Measurements from ENCODE around the gene SNX9. TPM values are rescaled to one million over a fixed set of nuclear protein-coding genes. Genes with fewer than 3 reads are reported as not detected.

Gene SNX9
- total RNA-seq, 1 experiment from 2014 or later, result 33.1 TPM

DNA sequence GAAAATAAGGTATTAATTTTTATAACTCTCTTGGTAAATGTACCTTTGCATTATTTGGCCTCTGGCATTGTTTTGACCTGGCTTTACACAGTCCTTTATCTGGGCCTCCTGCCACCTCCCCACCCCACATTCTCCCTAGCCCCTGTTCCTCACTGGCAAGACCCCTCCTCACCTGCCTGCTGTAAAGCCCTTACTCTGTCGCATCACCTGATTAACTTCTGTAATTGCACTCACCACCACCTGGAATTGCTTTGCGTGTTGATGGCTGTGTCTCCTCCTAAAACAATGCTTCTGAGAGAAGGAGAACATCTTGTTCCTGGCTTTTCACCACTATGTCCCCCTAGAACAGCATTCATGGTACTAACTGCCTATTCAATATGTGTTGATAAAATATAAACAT, 24.8 kb downstream of the SNX9 start:
- Mint-ChIP-seq H3K27me3 (ENCODE audit: insufficient read depth, unreplicated experiment) (no peaks in the 10 kb centered on the region), H3K9me3 (ENCODE audit: unreplicated experiment) (peaks cover 4% of the 10 kb centered on the region), H3K4me1 (ENCODE audit: insufficient read depth, unreplicated experiment) (peaks cover 36% of the 10 kb centered on the region), H3K4me3 (ENCODE audit: unreplicated experiment) (no peak overlapping the region), H3K36me3 (ENCODE audit: insufficient read depth, unreplicated experiment) (peaks cover 4% of the 10 kb centered on the region), H3K27ac (ENCODE audit: low read depth, unreplicated experiment) (peak overlapping the region; percentile 12)
- ChIA-PET CTCF (interaction anchor here (0.6 to 3.8 kb wide), 3 partner anchors 26 to 152 kb away, joined by 3 to 17 read pairs (median 9); no protein-coding TSS in a partner anchor), POLR2A (interaction anchor here (0.8 to 1.9 kb wide), 2 partner anchors 9 to 14 kb away, joined by 3 to 5 read pairs; no protein-coding TSS in a partner anchor)
- intact Hi-C loops (cut with micrococcal nuclease), result no loop called here
- no TSS peak for BruUV-seq (replicated peaks)
- no peak for DNase-seq (ENCODE audit: unreplicated experiment)
- TF ChIP-seq, protein P1, sequence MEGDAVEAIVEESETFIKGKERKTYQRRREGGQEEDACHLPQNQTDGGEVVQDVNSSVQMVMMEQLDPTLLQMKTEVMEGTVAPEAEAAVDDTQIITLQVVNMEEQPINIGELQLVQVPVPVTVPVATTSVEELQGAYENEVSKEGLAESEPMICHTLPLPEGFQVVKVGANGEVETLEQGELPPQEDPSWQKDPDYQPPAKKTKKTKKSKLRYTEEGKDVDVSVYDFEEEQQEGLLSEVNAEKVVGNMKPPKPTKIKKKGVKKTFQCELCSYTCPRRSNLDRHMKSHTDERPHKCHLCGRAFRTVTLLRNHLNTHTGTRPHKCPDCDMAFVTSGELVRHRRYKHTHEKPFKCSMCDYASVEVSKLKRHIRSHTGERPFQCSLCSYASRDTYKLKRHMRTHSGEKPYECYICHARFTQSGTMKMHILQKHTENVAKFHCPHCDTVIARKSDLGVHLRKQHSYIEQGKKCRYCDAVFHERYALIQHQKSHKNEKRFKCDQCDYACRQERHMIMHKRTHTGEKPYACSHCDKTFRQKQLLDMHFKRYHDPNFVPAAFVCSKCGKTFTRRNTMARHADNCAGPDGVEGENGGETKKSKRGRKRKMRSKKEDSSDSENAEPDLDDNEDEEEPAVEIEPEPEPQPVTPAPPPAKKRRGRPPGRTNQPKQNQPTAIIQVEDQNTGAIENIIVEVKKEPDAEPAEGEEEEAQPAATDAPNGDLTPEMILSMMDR (IDR thresholded peaks at IDR 0.05; ENCODE audit: unreplicated experiment), result no peak

DNA sequence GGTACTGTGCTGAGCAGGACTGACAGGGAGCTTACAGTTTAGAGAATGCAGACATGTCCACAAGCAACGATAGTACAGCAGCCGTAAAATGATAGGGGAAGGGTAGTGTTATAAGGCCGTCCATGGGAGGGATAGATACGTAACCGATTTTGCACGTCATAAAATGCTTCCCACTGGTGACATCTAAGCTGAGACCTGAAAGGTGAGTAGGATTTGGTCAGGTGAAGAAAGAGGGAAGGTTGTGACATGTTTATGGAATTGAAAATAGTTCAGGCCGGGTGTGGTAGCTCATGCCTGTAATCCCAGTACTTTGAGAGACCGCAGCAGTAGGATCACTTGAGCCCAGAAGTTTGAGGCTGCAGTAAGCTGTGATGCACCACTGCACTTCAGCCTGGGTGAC, 25.6 kb downstream of the SNX9 start:
- no peak for DNase-seq (ENCODE audit: unreplicated experiment)
- BruUV-seq (replicated peaks), result no TSS peak
- TF ChIP-seq, protein P1 (IDR thresholded peaks at IDR 0.05; ENCODE audit: unreplicated experiment), result no peak
- H3K9me3 Mint-ChIP-seq (ENCODE audit: unreplicated experiment), result peaks cover 9% of the 10 kb centered on the region
- peaks cover 36% of the 10 kb centered on the region for H3K4me1 Mint-ChIP-seq (ENCODE audit: insufficient read depth, unreplicated experiment)
- CTCF ChIA-PET, result interaction anchor here (0.6 to 1.7 kb wide), 3 partner anchors 13 to 466 kb away, joined by 3 to 9 read pairs (median 5); no protein-coding TSS in a partner anchor
- H3K36me3 Mint-ChIP-seq (ENCODE audit: insufficient read depth, unreplicated experiment), result peaks cover 4% of the 10 kb centered on the region
- no peaks in the 10 kb centered on the region for H3K27me3 Mint-ChIP-seq (ENCODE audit: insufficient read depth, unreplicated experiment)
- H3K27ac Mint-ChIP-seq (ENCODE audit: low read depth, unreplicated experiment), result peak overlapping the region; percentile 12
- intact Hi-C loops (cut with micrococcal nuclease), result no loop called here
- H3K4me3 Mint-ChIP-seq (ENCODE audit: unreplicated experiment), result no peak overlapping the region
- POLR2A ChIA-PET, result interaction anchor here (0.8 to 1.9 kb wide), 2 partner anchors 10 to 15 kb away, joined by 3 to 5 read pairs; no protein-coding TSS in a partner anchor

DNA sequence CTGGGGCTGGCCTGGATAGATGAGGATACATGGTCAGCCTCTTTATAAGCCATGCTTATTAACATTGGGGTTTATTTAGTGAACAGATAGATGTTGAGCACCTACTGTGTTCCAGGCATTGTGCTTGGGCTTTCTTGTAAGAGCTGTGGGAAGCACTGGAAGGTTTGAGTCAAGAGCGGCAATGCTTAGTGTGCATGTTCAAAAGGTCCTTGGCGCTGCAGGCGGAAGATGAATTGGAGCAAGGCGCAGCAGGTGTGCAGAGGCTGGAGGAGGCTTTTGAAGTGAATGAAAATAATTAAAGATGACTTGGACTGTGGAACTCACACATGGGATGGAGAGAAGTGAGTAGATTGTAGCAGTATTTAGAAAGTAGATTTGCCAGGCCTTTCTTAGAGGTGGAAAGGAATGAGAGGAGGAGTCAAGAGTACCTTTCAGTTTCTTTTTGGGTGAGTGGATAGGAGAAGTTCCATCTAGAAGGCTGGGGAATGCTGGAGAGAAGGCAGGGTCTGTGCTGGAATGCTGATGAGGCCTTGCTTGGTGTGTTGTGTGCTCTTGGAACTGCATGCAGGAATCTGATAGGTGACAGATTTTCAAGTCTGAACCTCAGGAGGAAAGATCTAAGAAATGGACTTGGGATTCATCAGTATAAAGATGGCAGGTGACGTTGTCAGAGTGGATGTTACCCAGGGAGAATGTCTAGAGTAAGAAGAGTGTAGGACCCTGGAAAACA, 26.4 kb downstream of the SNX9 start:
- H3K4me3 Mint-ChIP-seq (ENCODE audit: unreplicated experiment), result no peak overlapping the region
- no peak for DNase-seq (ENCODE audit: unreplicated experiment)
- no TSS peak for BruUV-seq (replicated peaks)
- CTCF ChIA-PET, result interaction anchor here (0.6 to 1.7 kb wide), 3 partner anchors 13 to 467 kb away, joined by 3 to 9 read pairs (median 5); no protein-coding TSS in a partner anchor
- H3K4me1 Mint-ChIP-seq (ENCODE audit: insufficient read depth, unreplicated experiment), result peaks cover 36% of the 10 kb centered on the region
- intact Hi-C loops (cut with micrococcal nuclease), result no loop called here
- no peak overlapping the region for H3K27ac Mint-ChIP-seq (ENCODE audit: low read depth, unreplicated experiment)
- peaks cover 4% of the 10 kb centered on the region for H3K36me3 Mint-ChIP-seq (ENCODE audit: insufficient read depth, unreplicated experiment)
- peaks cover 9% of the 10 kb centered on the region for H3K9me3 Mint-ChIP-seq (ENCODE audit: unreplicated experiment)
- no peaks in the 10 kb centered on the region for H3K27me3 Mint-ChIP-seq (ENCODE audit: insufficient read depth, unreplicated experiment)
- POLR2A ChIA-PET, result interaction anchor here (2.4 kb wide), 1 partner anchor 10 kb away, joined by 8 read pairs; no protein-coding TSS in a partner anchor
- TF ChIP-seq, protein P1 (IDR thresholded peaks at IDR 0.05; ENCODE audit: unreplicated experiment), result no peak

DNA sequence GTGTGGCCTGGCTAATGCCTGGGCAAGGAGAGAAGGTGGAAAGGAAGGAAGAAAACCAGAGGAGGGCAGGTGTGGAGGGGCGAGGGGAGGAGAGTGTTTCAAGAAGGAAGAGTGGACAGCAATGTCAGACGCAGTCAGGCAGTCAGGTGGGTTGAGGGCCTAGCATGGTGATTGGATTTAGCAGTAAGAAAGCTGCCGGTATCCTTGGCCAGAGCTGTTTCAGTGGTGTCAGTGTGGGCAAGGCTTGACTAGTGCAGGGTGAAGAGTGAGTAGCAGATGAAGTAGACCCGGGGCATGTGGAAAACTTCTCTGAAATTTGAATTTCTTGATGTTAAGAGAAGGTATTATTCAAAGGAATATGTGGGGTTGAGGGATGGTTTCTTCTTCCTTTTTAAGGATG, 27.0 kb downstream of the SNX9 start:
- no peak overlapping the region for H3K4me3 Mint-ChIP-seq (ENCODE audit: unreplicated experiment)
- peaks cover 9% of the 10 kb centered on the region for H3K9me3 Mint-ChIP-seq (ENCODE audit: unreplicated experiment)
- BruUV-seq (replicated peaks), result no TSS peak
- peaks cover 36% of the 10 kb centered on the region for H3K4me1 Mint-ChIP-seq (ENCODE audit: insufficient read depth, unreplicated experiment)
- TF ChIP-seq, protein P1 (IDR thresholded peaks at IDR 0.05; ENCODE audit: unreplicated experiment), result no peak
- H3K27ac Mint-ChIP-seq (ENCODE audit: low read depth, unreplicated experiment), result no peak overlapping the region
- H3K27me3 Mint-ChIP-seq (ENCODE audit: insufficient read depth, unreplicated experiment), result no peaks in the 10 kb centered on the region
- ChIA-PET POLR2A (interaction anchor here (2.4 kb wide), 1 partner anchor 10 kb away, joined by 8 read pairs; no protein-coding TSS in a partner anchor), CTCF (no interaction called here)
- intact Hi-C loops (cut with micrococcal nuclease), result no loop called here
- H3K36me3 Mint-ChIP-seq (ENCODE audit: insufficient read depth, unreplicated experiment), result peaks cover 4% of the 10 kb centered on the region
- DNase-seq (ENCODE audit: unreplicated experiment), result no peak

Data from MCF 10A (cell line).